GDM1 (cell line): ENCODE data around the gene RPAP2.
A peak's percentile ranks its signal among the peaks of the same experiment; 100 is the strongest.

Experiments
- DNase-seq: peaks from one replicate; lab custom pipeline; 2025; lab: John Stamatoyannopoulos, UW

RPAP2 gene

GRCh38 chr1:92447033-92447681 lies 148.3 kb downstream of the RPAP2 start:
- peak; percentile 8 for DNase-seq

DNA sequence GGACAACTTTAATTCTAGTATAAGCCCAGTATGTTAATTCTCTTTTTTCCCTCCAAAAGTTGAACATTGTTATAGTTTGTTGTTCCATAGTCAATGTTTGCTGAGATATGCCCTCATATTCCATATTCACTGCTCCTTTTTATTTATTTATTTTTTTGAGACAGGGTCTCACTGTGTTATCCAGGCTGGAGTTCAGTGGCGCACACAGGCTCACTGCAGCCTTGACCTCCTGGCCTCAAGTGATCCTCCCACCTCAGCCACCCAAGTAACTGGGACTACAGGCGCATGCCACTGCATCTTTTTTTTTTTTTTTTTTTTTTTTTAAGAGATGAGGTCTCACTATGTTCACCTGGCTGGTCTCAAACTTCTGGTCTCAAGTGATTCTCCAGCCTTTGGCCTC lies 149.1 kb downstream of the RPAP2 start:
- DNase-seq = no peak
